COR-L47 (cell line): ENCODE results near the gene S1PR2.
"Not testable (repeated sequence)": the region's sequence is repeated elsewhere in the genome, so short reads cannot be mapped to it uniquely, and the experiment has no call there.

ENCODE experiments used
- DNase-seq: peaks from one replicate; lab custom pipeline; 2025; lab: John Stamatoyannopoulos, UW

S1PR2 gene

GRCh38 chr19:10191347-10191746, 39.8 kb downstream of the S1PR2 start:
- no peak for DNase-seq

DNA sequence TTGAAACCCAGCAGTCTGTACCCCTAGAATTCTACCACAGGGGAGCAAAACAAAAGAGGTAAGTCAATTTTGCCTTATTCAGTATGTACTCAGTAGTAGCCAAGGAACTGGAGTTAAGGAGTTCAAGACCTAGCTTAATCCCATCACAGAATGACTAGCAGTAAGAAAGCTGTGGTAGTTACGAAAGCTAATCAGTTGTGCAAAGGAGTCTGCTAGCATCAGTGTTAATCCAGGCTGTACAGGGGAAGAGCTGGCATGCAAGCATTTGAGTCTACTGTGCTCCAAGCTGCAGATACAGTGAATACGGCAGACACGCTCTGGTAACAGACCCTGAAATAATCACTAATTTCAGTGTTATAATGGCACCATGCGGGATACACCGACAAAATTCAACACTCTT, 41.1 kb downstream of the S1PR2 start:
- no peak for DNase-seq

DNA sequence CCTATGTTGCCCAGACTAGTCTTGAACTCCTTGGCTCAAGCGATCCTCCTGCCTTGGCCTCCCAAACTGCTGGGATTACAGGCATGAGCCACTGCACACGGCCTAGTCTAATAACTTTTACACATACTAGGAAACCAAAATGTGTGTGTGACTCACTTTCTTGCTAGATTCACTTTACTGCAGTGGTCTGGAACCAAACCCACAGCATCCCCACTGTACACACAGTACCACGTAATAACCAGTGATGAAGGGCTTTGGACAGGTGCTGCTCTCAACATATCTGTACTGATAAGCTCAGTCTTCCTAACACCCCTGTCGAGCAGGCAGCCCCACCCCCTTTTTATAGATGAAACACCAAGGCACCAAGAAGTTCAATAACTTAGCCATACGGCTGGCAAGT, 41.5 kb downstream of the S1PR2 start:
- no peak for DNase-seq

- no peak for DNase-seq
Observed at GRCh38 chr19:10187315-10187714, 43.8 kb downstream of the S1PR2 start.

DNA sequence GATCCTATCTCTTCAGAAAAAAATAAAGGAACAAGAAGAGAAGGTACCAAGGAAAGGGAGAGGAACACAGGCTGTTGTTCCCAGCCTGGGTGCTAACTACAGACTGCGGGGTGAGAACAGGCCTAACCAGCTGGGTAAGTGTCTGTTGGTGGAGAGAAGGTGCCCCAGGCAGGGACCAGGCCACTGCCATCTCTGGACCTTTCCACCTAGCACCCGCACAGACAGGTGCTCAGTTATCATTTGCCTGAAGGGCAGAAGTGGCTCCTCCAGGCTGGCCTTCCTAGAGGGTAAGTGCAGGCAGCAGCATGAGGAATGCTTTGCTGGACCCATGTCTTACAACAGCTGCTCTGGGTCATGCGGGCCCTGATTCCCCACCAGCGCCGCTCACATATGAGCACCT, 46.5 kb downstream of the S1PR2 start:
- no peak for DNase-seq

DNA sequence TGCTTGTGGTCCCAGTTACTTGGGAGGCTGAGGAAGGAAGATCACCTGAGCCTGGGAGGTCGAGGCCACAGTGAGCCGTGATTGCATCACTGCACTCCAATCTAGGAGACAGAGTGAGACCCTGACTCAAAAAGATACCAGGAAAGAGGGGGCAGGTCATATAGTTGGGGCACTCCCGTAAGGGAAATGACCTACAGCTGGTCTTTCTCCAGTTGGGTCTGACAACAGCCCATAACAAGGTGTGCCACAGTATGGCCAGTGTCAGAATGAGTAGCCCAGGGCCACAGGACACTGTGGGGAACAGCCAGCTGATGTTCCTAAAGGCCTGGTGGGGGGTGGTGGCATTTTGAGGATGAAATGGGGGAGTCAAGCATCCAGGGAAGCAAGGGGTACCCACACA, 47.2 kb downstream of the S1PR2 start:
- no peak for DNase-seq

- no peak for DNase-seq
Observed at GRCh38 chr19:10182847-10183246, 48.3 kb downstream of the S1PR2 start.

DNA sequence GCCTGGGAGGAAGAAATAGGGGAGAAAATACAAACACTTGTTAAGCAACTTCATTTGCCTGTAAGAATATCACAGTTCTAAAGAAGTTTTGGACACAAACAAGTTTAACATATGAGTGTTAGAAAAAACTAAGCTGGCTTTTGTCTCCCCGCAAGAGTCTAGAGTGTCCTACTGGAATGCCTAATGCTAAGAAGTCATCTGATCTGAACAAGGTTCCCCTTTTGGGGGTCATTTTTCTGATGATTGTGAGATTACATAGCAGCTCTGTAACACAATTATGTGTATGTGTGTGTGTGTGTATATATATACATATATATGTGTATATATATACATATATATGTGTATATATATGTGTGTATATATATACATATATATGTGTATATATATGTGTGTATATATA, 49.1 kb downstream of the S1PR2 start:
- no peak for DNase-seq

DNA sequence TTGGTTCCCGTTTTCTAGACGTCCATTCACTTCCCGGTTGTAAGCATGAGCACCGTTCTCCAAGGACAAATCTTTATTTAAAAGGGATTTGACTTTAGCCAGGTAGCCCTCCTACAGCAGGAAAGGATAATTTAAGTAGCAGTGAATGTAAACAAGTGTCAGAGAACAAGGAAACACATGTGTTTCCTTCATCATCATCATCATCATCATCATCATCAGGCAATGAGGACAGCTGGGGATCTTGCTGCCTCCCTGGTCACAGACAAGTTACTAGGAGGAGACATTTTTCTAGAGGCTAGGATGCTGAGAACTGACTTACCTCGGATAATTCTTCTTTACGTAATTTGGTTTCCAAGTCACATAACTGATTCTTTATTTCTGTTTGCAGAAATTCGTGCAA, 50.7 kb downstream of the S1PR2 start:
- DNase-seq, result no peak

GRCh38 chr19:10180024-10180423, 51.1 kb downstream of the S1PR2 start:
- not testable (repeated sequence) for DNase-seq

DNA sequence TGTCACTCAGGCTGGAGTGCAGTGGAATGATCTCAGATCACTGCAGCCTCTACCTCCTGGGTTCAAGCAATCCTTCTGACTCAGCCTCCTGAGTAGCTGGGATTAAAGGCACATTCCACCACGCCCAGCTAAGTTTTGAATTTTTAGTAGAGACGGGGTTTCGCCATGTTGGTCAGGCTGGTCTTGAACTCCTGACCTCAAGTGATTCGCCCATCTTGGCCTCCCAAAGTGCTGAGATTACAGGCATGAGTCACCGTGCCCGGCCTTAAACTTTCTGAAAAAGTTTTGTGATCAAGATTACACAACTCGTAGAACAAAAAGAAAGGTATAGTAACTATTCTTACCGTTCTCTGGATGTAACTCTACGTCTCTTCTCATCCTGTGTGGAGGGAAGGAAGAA, 57.6 kb downstream of the S1PR2 start:
- DNase-seq, result no peak
